GM18858 (cell line): Measurements from ENCODE around the gene PSMA7.

Experiments
- ATAC-seq: cut with Tn5 transposase; IDR thresholded peaks from one replicate; pipeline ENCODE4 v1.9.1; 2021; ENCODE audit not compliant: unreplicated experiment

Gene PSMA7

DNA sequence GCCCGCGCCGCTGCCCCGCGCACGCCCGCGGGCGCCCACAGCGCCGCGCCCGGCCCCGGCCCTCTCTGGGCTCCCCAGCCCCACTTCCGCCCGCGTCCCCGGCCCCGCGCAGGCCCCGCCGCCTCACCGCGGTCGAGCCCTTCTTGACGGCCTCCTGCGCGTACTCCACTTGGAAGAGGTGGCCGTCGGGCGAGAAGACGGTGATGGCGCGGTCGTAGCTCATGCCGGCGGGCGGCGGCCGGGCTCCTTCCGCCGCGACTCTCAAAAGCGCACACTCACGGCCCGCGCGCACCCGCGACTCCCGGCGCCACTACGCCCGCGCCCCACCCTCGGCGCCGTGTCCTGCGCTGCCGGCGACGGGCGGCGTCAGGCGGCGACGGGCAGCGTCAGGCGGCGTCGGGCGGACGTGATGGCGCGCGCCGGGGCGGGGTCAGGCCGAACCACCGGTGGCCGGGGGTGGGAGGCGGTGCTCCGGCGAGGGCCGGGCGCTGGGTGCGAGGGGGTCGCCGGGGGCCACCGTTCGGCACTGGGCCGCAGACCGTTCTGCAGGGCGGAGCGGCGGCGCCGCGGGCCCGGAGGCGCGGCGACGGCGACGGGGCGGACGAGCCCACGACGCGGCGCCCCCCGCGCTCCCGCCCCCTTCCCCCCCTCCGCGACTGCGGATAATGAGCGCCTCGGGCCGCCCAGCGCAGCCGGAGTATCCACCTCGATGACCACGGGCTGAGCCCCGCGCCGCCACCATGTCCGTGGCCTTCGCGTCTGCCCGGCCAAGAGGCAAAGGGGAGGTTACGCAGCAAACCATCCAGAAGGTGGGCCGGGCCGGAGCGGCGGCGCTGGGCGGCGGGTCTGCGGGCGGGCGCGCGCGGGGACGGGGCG, at the start of gene PSMA7, which contains the start of gene SS18L1:
PSMA7 (minus strand) TSS at position 314 of the 876 bp plus-strand sequence; CDS start at position 223, 91 bp downstream.
SS18L1 (plus strand) TSS at position 689 of the 876 bp plus-strand sequence; CDS start at position 741, 52 bp downstream.
- ATAC-seq, result peak; percentile 54

DNA sequence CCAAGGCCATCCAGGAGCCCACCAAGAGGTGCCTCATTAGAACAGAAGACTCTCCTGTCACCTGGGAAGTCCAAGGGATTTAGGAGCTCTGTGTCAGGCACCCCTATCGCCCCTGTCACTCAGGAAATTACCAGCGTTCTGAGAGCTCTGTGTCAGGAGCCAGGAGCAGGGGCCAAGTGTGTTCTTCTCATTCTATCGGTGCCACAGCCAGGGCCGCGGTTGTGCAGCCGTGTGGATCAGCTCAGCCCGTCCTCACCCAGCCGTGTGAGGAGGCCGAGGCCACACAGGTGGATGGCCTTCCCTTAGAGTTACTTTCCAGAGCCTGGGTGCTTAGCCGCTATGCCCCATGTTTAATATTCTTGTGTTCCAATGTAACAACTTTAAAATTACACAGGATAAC, 49.4 kb upstream of the PSMA7 start:
- ATAC-seq, result no peak

GRCh38 chr20:62191781-62192559, 48.8 kb upstream of the PSMA7 start:
- no peak for ATAC-seq

DNA sequence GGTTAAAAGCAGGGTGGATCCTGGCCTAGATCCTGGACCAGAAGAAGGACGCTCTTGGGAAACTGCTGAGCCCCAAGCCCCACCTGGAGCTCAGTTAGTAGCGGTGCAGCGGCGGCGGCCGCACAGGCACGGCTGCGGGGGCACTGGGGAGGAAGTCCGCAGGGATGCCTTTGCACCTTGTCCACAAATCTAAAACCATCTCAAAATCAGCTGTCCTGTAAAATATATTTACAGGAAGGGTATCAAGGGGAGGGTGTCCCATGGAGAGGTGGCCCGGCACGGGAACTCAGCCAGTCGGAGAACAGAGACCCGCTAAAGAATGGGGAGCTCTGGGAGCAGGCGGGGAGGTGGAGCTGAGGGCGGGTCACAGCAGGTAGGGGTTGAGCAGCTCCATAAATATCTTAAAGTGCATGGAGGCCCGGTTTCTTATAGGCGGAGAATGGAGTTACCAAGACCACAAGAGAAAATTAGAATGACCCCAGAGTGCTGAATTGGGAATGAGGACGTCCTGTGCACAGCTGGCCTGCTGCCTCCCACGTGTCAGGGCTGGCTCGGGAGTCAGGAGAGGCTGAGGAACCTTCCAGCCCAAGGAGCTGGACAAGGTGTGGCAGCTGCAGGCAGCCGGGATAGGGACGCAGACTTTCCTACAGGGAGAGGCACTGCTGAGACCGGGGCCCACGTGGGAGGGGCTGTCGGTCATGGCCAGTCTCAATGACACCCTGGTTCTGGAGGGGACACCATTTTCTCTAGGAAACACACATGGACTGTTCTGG, 47.6 kb upstream of the PSMA7 start:
- no peak for ATAC-seq

GRCh38 chr20:62186887-62187866, 44.0 kb upstream of the PSMA7 start:
- ATAC-seq, result no peak

DNA sequence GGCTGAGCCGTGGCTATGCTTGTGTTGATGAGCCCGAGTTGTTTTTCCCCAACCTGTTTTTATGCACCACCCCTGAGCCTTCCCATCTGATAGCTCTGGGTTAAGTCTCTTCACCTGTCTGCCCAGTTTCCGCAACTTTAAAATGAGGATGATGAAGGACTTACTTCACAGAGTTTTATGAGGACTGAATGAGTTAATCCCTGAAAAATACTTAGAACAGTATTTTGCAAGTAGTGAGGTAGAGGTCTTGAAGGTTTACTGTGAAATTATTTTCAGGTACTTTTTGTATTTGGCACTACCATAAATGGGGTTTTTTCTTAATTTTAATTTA, 42.9 kb upstream of the PSMA7 start:
- no peak for ATAC-seq

DNA sequence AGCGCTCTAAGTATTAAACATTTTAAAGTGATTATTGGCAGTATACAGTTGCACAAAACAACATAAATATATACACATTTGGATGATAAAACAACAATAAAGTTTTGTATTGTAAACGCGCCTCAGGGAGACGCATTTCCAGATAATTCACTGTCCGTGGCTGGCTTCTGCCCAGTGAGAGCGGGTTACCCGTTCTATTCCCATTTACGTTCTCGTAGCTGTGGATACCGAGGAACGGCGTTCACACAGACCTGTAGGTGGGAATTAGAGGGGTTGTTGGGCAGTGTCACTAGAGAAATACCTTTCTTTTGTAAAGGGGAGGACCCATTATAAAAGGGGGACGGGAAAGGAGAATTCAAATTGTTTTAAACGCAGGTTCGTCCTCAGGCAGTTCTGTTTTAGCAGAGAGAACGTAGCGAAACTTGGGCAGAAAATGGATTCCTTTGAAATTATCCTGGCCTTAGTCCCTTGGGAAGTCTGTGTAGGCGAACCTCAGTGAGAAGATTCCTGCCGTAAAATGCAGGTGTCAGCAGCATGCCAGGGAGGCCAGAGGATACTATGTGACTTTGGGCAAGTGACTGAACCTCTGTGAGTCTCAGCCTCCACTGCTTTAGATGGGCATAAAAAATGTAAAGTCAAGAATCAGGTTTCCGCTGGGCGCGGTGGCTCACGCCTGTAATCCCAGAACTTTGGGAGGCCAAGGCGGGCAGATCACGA, 40.4 kb upstream of the PSMA7 start:
- ATAC-seq, result no peak

- peak; percentile 91 for ATAC-seq
Observed at GRCh38 chr20:62182469-62183425, 39.6 kb upstream of the PSMA7 start, which contains the start of gene MTG2. Gene MTG2, plus strand, starts transcription at chr20:62183028. Its CDS starts 10,393 bp downstream, at chr20:62193421.

- no peak for ATAC-seq
Observed at GRCh38 chr20:62181808-62182207, 38.6 kb upstream of the PSMA7 start.

DNA sequence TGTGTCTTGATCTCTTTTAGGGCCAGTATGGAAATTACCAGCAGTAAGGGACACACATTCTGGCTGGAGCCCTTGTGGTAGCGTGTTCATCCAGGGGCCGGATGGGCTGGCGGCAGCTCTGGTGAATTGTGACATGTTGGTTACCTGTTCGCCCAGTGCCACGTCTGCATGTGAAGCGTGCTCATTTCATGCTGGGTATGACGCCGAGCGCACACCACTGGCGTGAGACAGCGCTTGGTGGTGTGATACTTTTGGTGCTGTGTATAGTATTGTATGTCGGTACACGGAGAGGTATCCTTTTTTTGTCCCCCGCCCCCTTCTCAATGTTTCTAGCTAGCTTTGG, 35.9 kb upstream of the PSMA7 start:
- ATAC-seq, result no peak

- ATAC-seq, result no peak
Observed at GRCh38 chr20:62178316-62179161, 35.3 kb upstream of the PSMA7 start.

- no peak for ATAC-seq
Observed at GRCh38 chr20:62177307-62177706, 34.1 kb upstream of the PSMA7 start.

GRCh38 chr20:62176866-62177265, 33.7 kb upstream of the PSMA7 start:
- ATAC-seq, result no peak

- no peak for ATAC-seq
Observed at GRCh38 chr20:62175711-62176110, 32.5 kb upstream of the PSMA7 start.

GRCh38 chr20:62174870-62175624, 31.9 kb upstream of the PSMA7 start:
- ATAC-seq, result no peak

DNA sequence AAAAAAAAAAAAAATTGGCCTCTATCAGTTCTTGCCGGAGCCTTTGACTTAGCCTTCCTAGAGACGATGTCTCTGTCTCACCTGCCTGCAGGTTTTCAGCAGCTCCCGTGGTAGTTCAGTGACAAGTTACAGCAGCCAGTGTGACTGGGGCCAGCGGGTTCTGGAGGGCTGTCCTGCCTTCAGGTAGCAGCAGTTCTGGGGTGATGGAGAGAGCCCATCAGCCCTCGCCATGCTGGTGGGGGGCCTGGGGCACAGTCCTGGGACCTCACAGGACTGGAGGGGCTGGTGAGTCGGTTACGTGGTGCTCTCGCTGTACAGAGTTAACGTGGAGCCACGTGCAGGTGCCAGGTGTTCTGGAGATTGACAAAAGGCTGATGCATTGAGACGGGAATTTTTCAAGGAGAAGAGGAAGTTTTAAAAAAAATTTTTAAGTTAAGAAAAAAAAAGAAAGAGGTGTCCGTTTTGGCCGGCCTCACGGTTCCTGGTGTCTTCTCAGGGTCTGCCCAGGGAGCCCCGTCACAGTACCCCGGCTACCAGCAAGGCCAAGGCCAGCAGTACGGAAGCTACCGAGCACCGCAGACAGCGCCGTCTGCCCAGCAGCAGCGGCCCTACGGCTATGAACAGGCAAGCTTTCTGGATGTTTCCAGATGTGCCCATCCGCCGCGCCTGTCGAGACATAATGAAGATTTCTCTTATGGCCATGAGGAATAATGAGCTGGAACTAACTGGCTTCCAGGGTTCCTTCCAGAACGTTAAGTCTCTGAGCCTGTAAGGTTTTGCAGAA, 31.0 kb upstream of the PSMA7 start:
- no peak for ATAC-seq
